ENCODE data around the gene TNNT1.

The TNNT1 gene, protein sequence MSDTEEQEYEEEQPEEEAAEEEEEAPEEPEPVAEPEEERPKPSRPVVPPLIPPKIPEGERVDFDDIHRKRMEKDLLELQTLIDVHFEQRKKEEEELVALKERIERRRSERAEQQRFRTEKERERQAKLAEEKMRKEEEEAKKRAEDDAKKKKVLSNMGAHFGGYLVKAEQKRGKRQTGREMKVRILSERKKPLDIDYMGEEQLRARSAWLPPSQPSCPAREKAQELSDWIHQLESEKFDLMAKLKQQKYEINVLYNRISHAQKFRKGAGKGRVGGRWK

DNA sequence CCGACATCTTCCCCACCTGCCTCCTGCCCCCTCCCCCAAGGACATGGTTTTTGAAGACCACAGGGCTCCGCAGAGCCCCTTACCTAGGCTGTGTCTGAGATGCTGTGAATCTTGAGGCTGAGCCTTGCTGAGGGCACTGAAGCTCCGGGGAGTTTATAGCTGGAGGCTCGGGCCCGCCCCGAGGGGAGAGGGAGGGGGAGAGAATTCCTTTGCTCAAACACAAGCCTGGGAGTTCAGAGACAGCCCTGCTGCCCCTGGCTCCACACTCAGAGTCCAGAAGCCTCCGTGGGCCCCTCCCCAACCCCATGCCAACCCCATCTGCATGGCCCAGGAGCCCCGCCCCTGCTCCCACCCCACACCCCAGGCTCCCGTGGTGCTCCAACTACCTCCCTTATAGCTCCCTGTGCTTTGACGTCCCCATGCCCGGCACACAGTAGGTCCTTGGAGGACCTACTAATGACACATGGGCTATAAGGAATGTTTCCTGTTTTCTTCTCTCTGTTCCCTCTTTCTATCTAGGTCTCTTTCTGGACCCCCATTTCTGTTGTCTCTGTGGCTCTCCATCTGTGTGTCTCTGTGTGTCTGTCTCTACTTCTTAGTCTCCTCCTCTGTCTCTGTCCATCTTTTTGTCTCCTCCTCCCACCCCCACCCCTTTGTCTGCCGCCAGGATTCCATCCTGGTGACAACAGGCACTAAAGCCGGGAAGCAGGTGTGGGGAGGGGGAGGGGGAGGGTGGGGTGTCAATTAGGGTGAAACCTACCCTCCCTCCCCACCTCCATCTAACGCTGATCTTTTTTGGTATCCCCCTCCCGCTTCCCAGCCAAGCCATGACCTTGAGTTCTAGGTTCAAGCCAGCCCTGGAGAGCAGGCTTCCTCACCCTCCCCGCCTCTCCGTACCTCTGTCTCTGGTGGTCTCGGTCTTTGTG is at the start of gene TNNT1:
TSS of gene TNNT1 (minus strand) at position 129 of the 926 bp plus-strand sequence. CDS start 2,049 bp downstream, outside the sequence.
- no peak within 1 kb of the TSS for H3K9ac ChIP-seq
- H3K4me1 ChIP-seq: no peaks in the 10 kb centered on the region
- H3K36me3 ChIP-seq (ENCODE audit: control insufficient read depth, insufficient read depth, low read length): no peaks in the 10 kb centered on the region
- no peaks in the 10 kb centered on the region for H3K9me3 ChIP-seq (ENCODE audit: control insufficient read depth, low read length)
- no peak within 1 kb of the TSS for H3K4me2 ChIP-seq (ENCODE audit: low read length)
- H3K27me3 ChIP-seq (ENCODE audit: control insufficient read depth, insufficient read depth, low read length): no peaks in the 10 kb centered on the region
- H2AFZ ChIP-seq: no peak within 1 kb of the TSS
- TF ChIP-seq, protein P1, sequence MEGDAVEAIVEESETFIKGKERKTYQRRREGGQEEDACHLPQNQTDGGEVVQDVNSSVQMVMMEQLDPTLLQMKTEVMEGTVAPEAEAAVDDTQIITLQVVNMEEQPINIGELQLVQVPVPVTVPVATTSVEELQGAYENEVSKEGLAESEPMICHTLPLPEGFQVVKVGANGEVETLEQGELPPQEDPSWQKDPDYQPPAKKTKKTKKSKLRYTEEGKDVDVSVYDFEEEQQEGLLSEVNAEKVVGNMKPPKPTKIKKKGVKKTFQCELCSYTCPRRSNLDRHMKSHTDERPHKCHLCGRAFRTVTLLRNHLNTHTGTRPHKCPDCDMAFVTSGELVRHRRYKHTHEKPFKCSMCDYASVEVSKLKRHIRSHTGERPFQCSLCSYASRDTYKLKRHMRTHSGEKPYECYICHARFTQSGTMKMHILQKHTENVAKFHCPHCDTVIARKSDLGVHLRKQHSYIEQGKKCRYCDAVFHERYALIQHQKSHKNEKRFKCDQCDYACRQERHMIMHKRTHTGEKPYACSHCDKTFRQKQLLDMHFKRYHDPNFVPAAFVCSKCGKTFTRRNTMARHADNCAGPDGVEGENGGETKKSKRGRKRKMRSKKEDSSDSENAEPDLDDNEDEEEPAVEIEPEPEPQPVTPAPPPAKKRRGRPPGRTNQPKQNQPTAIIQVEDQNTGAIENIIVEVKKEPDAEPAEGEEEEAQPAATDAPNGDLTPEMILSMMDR (IDR thresholded peaks at IDR 0.05): no peak
- H3K27ac ChIP-seq: no peak within 1 kb of the TSS
- H3K79me2 ChIP-seq: no peaks in the 10 kb centered on the region
- no peak within 1 kb of the TSS for H3K4me3 ChIP-seq (ENCODE audit: low read depth, low read length)

DNA sequence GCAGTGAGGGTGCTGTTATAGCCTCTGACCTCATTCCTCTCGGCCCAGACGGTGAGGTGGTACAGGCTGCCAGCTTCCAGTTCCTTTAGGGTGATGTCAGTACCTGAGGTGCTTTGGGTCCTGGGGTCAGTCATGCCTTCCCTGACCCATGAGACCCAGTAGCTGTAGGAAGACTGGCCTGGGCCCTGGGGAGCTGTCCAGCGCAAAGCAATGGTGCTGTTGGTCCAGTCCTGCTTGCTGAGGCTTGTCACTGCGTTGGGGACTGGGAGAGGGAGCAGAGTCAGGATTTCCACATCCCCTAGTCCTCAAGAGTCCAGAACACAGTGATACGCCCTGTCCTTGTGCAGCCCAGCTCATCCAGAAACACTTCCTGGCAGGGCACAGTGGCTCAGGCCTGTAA is 49.6 kb upstream of the TNNT1 start:
- Histone ChIP-seq H3K9me3 (ENCODE audit: control insufficient read depth, low read length) (no peaks in the 10 kb centered on the region), H3K9ac (no peak overlapping the region), H3K4me3 (ENCODE audit: low read depth, low read length) (no peak overlapping the region), H3K27me3 (ENCODE audit: control insufficient read depth, insufficient read depth, low read length) (no peaks in the 10 kb centered on the region), H2AFZ (no peak overlapping the region), H3K36me3 (ENCODE audit: control insufficient read depth, insufficient read depth, low read length) (no peaks in the 10 kb centered on the region), H3K4me1 (no peaks in the 10 kb centered on the region), H3K79me2 (no peaks in the 10 kb centered on the region), H3K4me2 (ENCODE audit: low read length) (no peak overlapping the region), H3K27ac (no peak overlapping the region)
- TF ChIP-seq, protein P1 (IDR thresholded peaks at IDR 0.05): no peak

DNA sequence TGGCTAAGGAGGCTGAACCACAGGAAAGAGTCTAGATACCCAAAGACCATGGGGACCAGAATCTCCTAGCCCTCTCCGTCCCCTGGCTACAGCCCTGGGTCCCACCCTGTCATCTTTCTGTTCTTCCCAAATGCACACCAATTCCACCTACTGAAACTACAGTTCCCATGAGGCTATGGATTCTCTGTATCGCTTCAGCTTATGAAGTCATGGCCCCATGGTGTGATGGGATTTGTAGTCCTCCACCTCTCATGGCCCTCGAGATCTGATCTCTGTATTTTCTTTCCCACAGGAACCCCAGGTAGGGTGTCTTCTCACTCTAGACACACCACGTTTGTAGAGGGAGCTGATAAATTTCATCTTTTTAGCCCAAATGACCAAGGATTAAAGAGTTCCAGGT is 48.5 kb upstream of the TNNT1 start:
- H3K4me3 ChIP-seq (ENCODE audit: low read depth, low read length): no peak overlapping the region
- no peaks in the 10 kb centered on the region for H3K36me3 ChIP-seq (ENCODE audit: control insufficient read depth, insufficient read depth, low read length)
- H3K27ac ChIP-seq: no peak overlapping the region
- TF ChIP-seq, protein P1 (IDR thresholded peaks at IDR 0.05): no peak
- no peaks in the 10 kb centered on the region for H3K4me1 ChIP-seq
- no peak overlapping the region for H3K9ac ChIP-seq
- no peaks in the 10 kb centered on the region for H3K79me2 ChIP-seq
- no peak overlapping the region for H3K4me2 ChIP-seq (ENCODE audit: low read length)
- no peaks in the 10 kb centered on the region for H3K9me3 ChIP-seq (ENCODE audit: control insufficient read depth, low read length)
- no peak overlapping the region for H2AFZ ChIP-seq
- no peaks in the 10 kb centered on the region for H3K27me3 ChIP-seq (ENCODE audit: control insufficient read depth, insufficient read depth, low read length)

DNA sequence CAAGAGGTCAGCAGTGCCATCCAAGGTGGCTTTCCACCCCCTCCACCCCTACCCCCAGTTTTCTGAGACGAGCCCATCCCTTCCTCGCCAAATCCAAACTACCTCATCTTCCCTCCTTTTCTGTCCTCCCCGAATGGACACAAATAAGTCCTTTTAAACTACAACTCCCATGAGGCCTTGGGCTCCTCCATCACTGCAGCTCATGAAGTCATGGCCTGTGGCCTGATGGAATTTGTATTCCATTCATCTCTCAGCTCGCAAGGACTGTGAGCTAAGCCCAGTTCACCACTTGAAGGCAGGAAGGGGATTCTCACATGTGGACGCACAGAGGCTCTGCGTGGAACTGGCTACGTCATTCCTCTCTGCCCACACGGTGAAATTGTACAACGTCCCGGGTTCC is 47.8 kb upstream of the TNNT1 start:
- TF ChIP-seq, protein P1 (IDR thresholded peaks at IDR 0.05): no peak
- Histone ChIP-seq H3K27me3 (ENCODE audit: control insufficient read depth, insufficient read depth, low read length) (no peaks in the 10 kb centered on the region), H3K9me3 (ENCODE audit: control insufficient read depth, low read length) (no peaks in the 10 kb centered on the region), H3K4me1 (no peaks in the 10 kb centered on the region), H3K9ac (no peak overlapping the region), H2AFZ (no peak overlapping the region), H3K27ac (no peak overlapping the region), H3K36me3 (ENCODE audit: control insufficient read depth, insufficient read depth, low read length) (no peaks in the 10 kb centered on the region), H3K4me3 (ENCODE audit: low read depth, low read length) (no peak overlapping the region), H3K4me2 (ENCODE audit: low read length) (no peak overlapping the region), H3K79me2 (no peaks in the 10 kb centered on the region)
